Stimulated activated CD8-positive, alpha-beta memory T cell treated with anti-CD3 and anti-CD28 coated beads, Interleukin-7, amount 100 ng/mL, for 4 hours (primary cell): ENCODE results near the gene PSMF1.

Source experiments
- DNase-seq, 2 donors: peaks; one replicate each; pipeline ENCODE4 v3.0.0-alpha.2; 2020; ENCODE audit warnings: low read depth in 2 of 2

Gene PSMF1

GRCh38 chr20:1118336-1119127, at the start of gene PSMF1:
Gene PSMF1 (plus strand): TSS chr20:1118602. CDS start chr20:1118774, 172 bp downstream.
- DNase-seq, result peak; percentile 90 to 92

GRCh38 chr20:1072258-1072657, 46.1 kb upstream of the PSMF1 start:
- no peak for DNase-seq

GRCh38 chr20:1075616-1076015, 42.8 kb upstream of the PSMF1 start:
- no peak for DNase-seq

- no peak for DNase-seq
Observed at GRCh38 chr20:1081891-1082290, 36.5 kb upstream of the PSMF1 start.

- no peak for DNase-seq
Observed at GRCh38 chr20:1083431-1084080, 34.8 kb upstream of the PSMF1 start.

GRCh38 chr20:1085492-1086276, 32.7 kb upstream of the PSMF1 start:
- DNase-seq, result no peak

GRCh38 chr20:1086277-1087213, 31.9 kb upstream of the PSMF1 start:
- DNase-seq, result no peak

- no peak for DNase-seq
Observed at GRCh38 chr20:1087311-1087905, 31.0 kb upstream of the PSMF1 start.

GRCh38 chr20:1094751-1095150, 23.7 kb upstream of the PSMF1 start:
- DNase-seq, result no peak

GRCh38 chr20:1101533-1101932, 16.9 kb upstream of the PSMF1 start:
- no peak for DNase-seq

- DNase-seq, result no peak
Observed at GRCh38 chr20:1102016-1102415, 16.4 kb upstream of the PSMF1 start.

- DNase-seq, result no peak
Observed at GRCh38 chr20:1103751-1104150, 14.7 kb upstream of the PSMF1 start.

- DNase-seq, result no peak
Observed at GRCh38 chr20:1105599-1106194, 12.7 kb upstream of the PSMF1 start.

- DNase-seq, result no peak
Observed at GRCh38 chr20:1107176-1107575, 11.2 kb upstream of the PSMF1 start.

- DNase-seq, result peak in 1 of 2 donors; percentile 24
Observed at GRCh38 chr20:1108437-1108920, 9.9 kb upstream of the PSMF1 start.

- no peak for DNase-seq
Observed at GRCh38 chr20:1112908-1113307, 5.5 kb upstream of the PSMF1 start.

- DNase-seq, result no peak
Observed at GRCh38 chr20:1118004-1118335, 432 bp upstream of the PSMF1 start.

GRCh38 chr20:1119128-1119505, 715 bp downstream of the PSMF1 start:
- no peak for DNase-seq

GRCh38 chr20:1119524-1119923, 1.1 kb downstream of the PSMF1 start:
- DNase-seq, result no peak

- no peak for DNase-seq
Observed at GRCh38 chr20:1121429-1121828, 3.0 kb downstream of the PSMF1 start.
